Keratinocyte (primary cell): ENCODE results near the gene DNASE1.

ENCODE experiments used
- CTCF ChIP-seq, 3 experiments: IDR thresholded peaks in 1 of 3; conservative IDR thresholded peaks in 1 of 3; optimal IDR thresholded peaks in 1 of 3; 2 replicates in 2 of 3; 3 replicates in 1 of 3; pipeline versions ENCODE3 to v1.5.1; 2011; ENCODE audit warnings: low read length in 3 of 3, mild to moderate bottlenecking in 3 of 3, moderate library complexity in 2 of 3, control low read depth in 1 of 3, inconsistent platforms in 1 of 3; ENCODE audit not compliant: insufficient read depth in 2 of 3; ENCODE audit errors: extremely low read depth in 1 of 3
- EZH2 ChIP-seq: IDR thresholded peaks from one replicate; pipeline ENCODE4 v1.6.1; 2012; ENCODE audit warnings: inconsistent platforms, mild to moderate bottlenecking, low read length, moderate library complexity

- no peak for TF ChIP-seq CTCF (optimal IDR thresholded peaks at IDR 0.05 in 1 of 3, IDR thresholded peaks at IDR 0.05 in 1 of 3, conservative IDR thresholded peaks at IDR 0.05 in 1 of 3; ENCODE audit: extremely low read depth in 1 of 3, insufficient read depth in 2 of 3, low read length in 3 of 3)
- no peak for TF ChIP-seq EZH2
Measured at GRCh38 chr16:3673201-3673600, 18.7 kb downstream of the DNASE1 start.
